HG02938 (cell line): ENCODE data around the gene KRTAP5-4.
"Not testable (repeated sequence)": the region's sequence is repeated elsewhere in the genome, so short reads cannot be mapped to it uniquely, and the experiment has no call there.

Experiments used
- ATAC-seq: cut with Tn5 transposase; IDR thresholded peaks from one replicate; pipeline ENCODE4 v1.9.1; 2021; ENCODE audit warnings: mild to moderate bottlenecking, moderate library complexity; ENCODE audit not compliant: unreplicated experiment

The KRTAP5-4 gene

GRCh38 chr11:1604181-1604580 is 17.8 kb downstream of the KRTAP5-4 start:
- no peak for ATAC-seq

- no peak for ATAC-seq
Observed at GRCh38 chr11:1603629-1604028, 18.3 kb downstream of the KRTAP5-4 start.

- not testable (repeated sequence) for ATAC-seq
Observed at GRCh38 chr11:1601663-1602062, 20.3 kb downstream of the KRTAP5-4 start.

DNA sequence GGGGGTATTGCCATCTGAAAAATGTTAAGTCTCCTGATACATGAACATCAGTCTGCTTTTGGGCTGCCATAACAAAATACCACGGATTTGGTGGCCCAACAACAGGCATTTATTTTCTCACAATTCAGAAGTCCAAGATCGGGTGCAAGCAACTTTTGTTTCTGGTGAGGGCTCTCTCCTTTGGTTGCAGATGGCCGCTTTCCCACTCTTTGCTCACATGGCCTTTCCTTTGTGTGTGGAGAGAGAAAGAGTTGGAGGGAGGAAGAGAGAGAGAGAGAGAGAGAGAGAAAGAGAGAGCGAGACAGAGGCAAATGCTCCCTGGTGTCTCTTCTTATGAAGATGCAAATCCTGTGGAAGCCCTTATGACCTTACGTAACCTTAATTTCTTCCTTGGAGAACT is 21.3 kb downstream of the KRTAP5-4 start:
- no peak for ATAC-seq

DNA sequence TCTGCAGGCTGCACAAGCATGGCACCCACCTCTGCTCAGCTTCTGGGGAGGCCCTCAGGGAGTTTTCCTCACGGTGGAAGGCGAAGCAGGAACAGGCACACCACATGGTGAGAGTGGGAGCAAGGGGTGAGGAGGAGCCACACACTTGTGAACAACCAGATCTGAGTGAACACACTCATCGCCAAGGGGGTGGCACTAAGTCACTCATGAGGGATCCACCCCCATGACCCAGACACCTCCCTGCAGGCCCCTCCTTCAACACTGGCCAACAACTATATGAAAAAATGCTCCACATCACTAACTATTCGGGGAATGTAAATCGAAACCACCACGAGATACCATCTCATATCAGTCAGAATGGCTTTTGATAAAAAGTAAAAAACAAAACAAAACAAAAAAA is 23.1 kb downstream of the KRTAP5-4 start:
- ATAC-seq = no peak

DNA sequence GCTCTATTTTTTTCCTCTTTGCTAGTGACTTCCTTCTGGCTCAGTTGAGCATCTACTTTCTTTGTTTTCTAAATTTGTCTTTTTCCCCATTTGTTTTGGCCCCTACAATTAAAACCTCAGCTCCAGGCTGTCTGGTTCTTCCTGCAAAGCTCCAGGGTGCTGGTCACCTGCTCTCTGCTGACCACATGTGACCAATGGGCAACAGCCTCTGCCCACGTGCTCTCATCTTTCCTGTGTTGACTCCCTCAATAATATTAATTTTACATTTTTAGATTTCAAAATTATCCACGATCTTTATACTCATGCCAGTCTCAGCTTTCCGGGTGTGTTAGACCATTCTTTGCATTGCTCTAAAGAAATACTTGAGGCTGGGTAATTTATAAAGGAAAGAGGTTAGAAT is 23.5 kb downstream of the KRTAP5-4 start:
- ATAC-seq = not testable (repeated sequence)

- ATAC-seq = no peak
Observed at GRCh38 chr11:1597994-1598380, 24.0 kb downstream of the KRTAP5-4 start, which contains the start of gene KRTAP5-2. Gene KRTAP5-2 (minus strand): TSS chr11:1598294. CDS start chr11:1598250, 44 bp downstream.

- no peak for ATAC-seq
Observed at GRCh38 chr11:1597331-1597993, 24.5 kb downstream of the KRTAP5-4 start.

DNA sequence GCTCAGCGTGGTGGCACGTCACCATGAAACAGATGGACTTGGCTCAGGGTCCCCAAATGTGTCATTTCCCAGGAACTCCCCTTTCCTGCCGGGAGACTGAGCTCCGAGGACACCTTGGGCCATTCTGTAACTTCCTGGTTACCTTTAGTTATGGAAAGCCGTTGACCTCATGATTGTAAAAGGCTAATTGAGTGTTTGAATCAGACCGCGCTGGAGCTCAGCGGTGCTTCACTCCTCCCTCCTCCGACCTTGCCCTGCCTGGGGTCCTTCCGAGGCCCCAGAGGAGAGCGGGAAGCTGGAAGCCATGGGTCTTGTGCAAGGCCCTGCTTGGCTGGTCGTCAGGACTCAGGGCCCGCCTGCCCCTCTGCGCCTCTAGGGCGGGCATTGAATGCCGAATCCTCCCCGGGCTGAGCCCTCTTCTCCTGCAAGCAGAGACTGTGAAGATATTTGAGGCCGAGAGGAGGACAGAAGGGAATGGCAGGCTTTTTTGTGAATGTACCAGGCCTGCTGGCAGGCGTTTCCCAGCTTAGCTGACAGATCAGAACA is 25.3 kb downstream of the KRTAP5-4 start:
- ATAC-seq = not testable (repeated sequence)

- not testable (repeated sequence) for ATAC-seq
Observed at GRCh38 chr11:1595994-1596575, 25.9 kb downstream of the KRTAP5-4 start.

DNA sequence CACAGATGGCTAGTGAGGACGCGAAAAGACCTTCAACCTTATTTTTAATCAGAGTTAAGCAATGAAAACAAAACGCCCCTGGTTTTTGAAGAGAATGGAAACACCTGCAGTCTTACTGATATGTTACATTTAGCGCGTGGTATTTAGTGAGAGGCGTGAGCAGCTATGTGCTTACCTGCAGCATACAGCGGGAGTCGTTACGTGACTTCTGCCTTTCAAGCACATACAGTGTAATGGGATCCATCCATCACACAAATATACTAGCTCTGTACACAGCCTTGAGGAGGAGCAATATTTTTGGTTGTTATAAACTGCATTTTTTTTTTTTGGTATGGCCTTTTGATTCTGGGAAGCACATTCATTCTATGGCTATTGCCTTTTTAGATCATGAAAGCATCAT is 29.3 kb downstream of the KRTAP5-4 start:
- no peak for ATAC-seq

GRCh38 chr11:1589996-1590395 is 31.9 kb downstream of the KRTAP5-4 start:
- no peak for ATAC-seq

- ATAC-seq = not testable (repeated sequence)
Observed at GRCh38 chr11:1589191-1589963, 32.6 kb downstream of the KRTAP5-4 start.

- ATAC-seq = no peak
Observed at GRCh38 chr11:1586699-1587098, 35.2 kb downstream of the KRTAP5-4 start.

DNA sequence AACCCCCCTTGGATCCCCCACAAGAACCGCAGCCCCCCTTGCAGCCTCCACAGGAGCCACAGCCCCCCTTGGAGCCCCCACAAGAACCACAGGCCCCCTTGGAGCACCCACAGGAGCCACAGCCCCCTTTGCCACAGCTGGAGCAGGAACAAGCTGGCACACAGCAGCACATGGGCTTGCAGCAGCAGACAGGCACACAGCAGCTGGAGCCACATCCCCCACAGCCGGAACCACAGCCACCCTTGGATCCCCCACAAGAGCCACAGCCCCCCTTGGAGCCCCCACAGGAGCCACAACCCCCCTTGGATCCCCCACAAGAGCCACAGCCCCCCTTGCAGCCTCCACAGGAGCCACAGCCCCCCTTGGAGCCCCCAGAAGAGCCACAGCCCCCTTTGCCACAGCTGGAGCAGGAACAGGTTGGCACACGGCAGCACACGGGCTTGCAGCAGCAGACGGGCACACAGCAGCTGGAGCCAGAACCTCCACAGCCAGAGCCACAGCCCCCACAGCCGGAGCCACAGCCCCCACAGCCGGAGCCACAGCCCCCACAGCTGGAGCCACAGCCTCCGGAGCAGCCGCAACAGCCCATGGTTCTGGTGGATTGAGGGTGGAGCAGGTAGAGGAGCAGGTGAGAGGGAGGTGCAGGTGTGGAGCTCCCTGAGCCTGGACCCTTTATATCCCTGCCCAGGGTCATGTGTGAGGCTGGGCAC is 37.1 kb downstream of the KRTAP5-4 start, which contains the start of gene KRTAP5-1:
Gene KRTAP5-1 (minus strand): TSS at position 623 of the 710 bp plus-strand sequence. CDS start 34 bp downstream, at position 589.
- not testable (repeated sequence) for ATAC-seq

- not testable (repeated sequence) for ATAC-seq
Observed at GRCh38 chr11:1582909-1583308, 39.0 kb downstream of the KRTAP5-4 start.

DNA sequence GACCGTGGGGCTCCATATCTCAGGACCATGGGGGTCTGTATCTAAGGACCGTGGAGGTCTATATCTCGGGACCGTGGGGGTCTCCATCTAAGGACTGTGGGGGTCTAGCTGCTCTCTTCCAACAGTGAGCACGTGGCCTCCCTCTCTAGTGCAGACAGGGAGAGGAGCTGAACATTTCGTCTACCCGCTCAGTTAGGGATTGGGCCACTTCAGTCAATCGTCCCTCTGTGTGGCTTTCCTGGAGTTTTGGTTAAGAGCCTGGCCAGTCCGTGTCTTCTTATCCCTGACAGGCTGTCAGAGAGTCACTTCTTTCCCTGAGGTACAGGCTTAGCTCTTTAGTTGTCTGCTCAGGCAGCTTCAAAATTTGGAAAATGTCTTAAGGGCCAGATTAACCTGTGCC is 40.0 kb downstream of the KRTAP5-4 start:
- no peak for ATAC-seq

DNA sequence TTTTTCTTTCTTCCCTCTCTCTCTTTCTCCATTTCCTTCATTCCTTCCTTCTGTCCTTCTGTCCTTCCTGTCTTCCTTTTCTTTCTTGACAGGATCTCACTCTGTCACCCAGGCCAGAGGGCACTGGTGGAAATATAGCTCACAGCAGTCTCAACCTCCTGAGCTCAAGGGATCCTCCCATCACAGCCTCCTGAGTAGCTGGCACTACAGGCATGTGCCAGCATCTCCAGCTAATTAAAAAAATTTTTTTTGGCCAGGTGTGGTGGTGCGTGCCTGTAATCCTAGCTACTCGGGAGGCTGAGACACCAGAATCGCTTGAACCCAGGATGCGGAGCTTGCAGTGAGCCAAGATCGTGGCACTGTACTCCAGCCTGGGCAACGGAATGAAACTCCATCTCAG is 45.1 kb downstream of the KRTAP5-4 start:
- ATAC-seq = no peak

GRCh38 chr11:1575756-1576155 is 46.2 kb downstream of the KRTAP5-4 start:
- not testable (repeated sequence) for ATAC-seq

GRCh38 chr11:1574933-1575242 is 47.0 kb downstream of the KRTAP5-4 start:
- no peak for ATAC-seq
